ENCODE data around the gene WDFY3.

WDFY3 gene

GRCh38 chr4:84948056-84948455 lies 18.4 kb downstream of the WDFY3 start:
- DNase-seq (ENCODE audit: low read depth in 2 of 2): no peak

- no peak for DNase-seq (ENCODE audit: low read depth in 2 of 2)
Measured at GRCh38 chr4:84944947-84945346, 21.5 kb downstream of the WDFY3 start.

- no peak for DNase-seq (ENCODE audit: low read depth in 2 of 2)
Measured at GRCh38 chr4:84940960-84941359, 25.5 kb downstream of the WDFY3 start.

- DNase-seq (ENCODE audit: low read depth in 2 of 2): no peak
Measured at GRCh38 chr4:84939113-84939512, 27.4 kb downstream of the WDFY3 start.

- no peak for DNase-seq (ENCODE audit: low read depth in 2 of 2)
Measured at GRCh38 chr4:84938316-84938715, 28.2 kb downstream of the WDFY3 start.

GRCh38 chr4:84937381-84937977 lies 29.0 kb downstream of the WDFY3 start:
- DNase-seq (ENCODE audit: low read depth in 2 of 2): no peak

DNA sequence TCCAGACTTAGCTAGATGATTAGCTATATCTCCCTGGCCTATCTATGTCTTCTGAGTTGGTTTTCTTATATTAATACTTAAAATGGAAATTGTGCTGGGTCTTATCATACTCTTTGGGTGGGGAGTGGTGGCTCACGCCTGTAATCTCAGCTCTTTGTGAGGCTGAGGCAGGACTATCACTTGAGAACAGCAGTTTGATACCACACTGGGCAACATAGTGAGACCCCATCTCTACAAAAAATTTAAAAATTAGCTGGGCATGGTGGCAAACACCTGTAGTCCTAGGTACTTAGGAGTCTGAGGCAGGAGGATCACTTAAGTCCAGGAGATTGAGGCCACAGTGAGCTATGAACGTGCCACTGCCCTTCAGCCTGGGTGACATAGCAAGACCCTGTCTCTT lies 30.4 kb downstream of the WDFY3 start:
- DNase-seq (ENCODE audit: low read depth in 2 of 2): no peak

- no peak for DNase-seq (ENCODE audit: low read depth in 2 of 2)
Measured at GRCh38 chr4:84932462-84932861, 34.0 kb downstream of the WDFY3 start.

DNA sequence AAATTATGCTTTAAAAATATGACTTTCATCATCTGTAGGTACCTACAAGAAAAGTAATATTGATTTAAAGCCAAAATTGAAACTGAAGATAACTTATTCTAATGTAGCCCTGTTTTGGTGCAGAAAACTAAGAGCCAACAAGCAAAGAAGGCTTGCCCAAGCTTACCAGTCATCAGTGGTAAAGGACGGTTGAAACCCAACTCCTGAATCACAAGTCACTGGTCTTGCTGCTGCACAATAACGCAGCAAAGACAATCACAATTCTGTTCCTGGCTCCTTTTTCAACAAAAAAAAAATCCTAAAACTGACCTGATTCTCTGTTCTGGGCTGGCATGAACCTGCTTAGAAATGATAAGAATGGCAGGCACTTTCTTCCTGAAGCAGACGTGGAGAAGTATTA lies 34.5 kb downstream of the WDFY3 start:
- DNase-seq (ENCODE audit: low read depth in 2 of 2): no peak

- DNase-seq (ENCODE audit: low read depth in 2 of 2): no peak
Measured at GRCh38 chr4:84931274-84931673, 35.2 kb downstream of the WDFY3 start.

DNA sequence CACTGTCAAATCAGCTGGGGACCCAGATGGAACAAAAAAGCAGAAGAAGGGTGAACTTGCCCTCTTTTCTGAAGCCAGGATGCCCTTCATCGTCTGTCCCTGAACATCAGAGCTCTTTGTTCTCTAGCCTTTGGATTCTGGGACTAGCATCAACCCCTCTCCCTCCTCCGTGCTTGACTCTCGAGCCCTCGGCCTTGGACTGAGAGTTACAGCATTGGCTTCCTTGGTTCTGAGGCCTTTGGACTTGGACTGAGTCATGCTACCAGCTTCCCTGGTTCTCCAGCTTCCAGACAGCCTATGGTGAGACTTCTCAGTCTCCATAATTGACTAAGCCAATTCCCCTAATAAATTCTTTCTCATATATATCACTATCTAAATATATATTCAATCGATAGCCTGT lies 38.4 kb downstream of the WDFY3 start:
- no peak for DNase-seq (ENCODE audit: low read depth in 2 of 2)

DNA sequence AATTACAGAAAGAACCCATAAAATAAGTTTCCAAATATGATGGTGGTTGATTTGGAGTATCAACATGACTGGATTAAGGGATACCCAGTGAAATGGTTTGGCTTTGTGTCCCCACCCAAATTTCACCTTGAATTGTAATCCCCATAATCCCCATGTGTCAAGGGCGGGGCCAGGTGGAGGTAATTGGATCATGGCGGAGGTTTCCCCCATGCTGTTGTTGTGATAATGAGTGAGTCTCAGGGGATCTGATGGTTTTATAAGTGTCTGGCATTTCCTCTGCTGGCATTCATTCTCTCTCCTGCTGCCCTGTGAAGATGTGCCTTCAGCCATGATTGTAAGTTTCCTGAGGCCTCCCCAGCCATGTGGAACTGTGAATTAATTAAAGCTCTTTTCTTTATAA lies 39.1 kb downstream of the WDFY3 start:
- no peak for DNase-seq (ENCODE audit: low read depth in 2 of 2)

DNA sequence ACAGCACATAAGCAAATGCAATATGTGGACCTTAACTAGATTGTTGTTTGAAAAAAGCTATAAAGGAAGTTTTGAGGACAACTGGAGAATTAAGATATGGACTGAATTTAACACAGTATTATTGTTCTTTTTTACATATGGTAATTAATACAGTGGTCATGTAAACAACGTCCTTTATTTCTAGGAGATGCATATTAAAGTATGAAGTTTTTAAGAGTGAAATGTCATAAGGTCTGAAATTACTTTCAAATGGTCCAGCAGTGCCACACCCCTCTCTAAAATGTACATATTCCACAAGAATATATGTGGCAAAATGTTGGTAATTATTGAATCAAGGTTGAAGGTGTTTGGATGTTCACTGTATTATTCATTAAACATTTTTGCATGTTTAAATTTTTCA lies 40.9 kb downstream of the WDFY3 start:
- DNase-seq (ENCODE audit: low read depth in 2 of 2): no peak

- DNase-seq (ENCODE audit: low read depth in 2 of 2): no peak
Measured at GRCh38 chr4:84924434-84924833, 42.1 kb downstream of the WDFY3 start.

DNA sequence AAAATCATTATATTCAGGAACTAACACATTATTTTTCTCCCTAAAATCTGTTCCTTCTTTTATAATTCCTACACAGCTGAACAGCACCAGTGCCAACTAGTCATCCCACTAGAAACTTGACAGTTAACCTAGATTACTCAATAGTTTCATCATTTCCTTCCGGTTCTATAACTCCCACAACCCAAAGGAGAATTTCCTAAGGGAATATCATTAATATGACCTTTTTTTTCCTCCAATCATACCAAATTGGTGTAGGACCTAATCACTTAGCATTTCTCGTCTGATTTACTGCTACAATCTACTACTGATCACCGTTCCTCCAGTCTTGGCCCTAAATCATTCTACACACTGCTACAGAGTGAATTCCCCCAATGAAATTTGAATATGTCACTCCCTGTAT lies 45.9 kb downstream of the WDFY3 start:
- no peak for DNase-seq (ENCODE audit: low read depth in 2 of 2)

GRCh38 chr4:84917869-84918600 lies 48.5 kb downstream of the WDFY3 start:
- DNase-seq (ENCODE audit: low read depth in 2 of 2): no peak

GRCh38 chr4:84917086-84917821 lies 49.2 kb downstream of the WDFY3 start:
- DNase-seq (ENCODE audit: low read depth in 2 of 2): no peak

DNA sequence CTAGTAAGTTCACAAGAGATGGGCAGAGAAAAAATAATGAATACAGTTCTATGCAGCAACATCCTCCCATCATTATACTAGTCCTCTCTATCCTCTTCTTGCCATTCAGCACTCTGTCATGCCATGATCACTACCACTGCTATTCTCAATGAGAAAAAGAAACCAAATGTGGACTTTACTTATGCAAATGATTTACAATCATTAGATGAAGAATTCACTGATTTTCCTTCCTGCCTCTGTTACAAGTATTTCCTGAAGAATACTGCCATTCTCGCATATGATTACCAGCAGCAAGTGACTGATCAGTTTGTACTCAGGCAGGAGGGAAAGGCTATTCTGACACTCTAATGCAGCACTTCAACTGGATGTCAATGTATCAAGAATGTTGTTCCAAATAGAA lies 50.3 kb downstream of the WDFY3 start:
- DNase-seq (ENCODE audit: low read depth in 2 of 2): no peak

GRCh38 chr4:84915396-84915780 lies 51.1 kb downstream of the WDFY3 start:
- DNase-seq (ENCODE audit: low read depth in 2 of 2): no peak

DNA sequence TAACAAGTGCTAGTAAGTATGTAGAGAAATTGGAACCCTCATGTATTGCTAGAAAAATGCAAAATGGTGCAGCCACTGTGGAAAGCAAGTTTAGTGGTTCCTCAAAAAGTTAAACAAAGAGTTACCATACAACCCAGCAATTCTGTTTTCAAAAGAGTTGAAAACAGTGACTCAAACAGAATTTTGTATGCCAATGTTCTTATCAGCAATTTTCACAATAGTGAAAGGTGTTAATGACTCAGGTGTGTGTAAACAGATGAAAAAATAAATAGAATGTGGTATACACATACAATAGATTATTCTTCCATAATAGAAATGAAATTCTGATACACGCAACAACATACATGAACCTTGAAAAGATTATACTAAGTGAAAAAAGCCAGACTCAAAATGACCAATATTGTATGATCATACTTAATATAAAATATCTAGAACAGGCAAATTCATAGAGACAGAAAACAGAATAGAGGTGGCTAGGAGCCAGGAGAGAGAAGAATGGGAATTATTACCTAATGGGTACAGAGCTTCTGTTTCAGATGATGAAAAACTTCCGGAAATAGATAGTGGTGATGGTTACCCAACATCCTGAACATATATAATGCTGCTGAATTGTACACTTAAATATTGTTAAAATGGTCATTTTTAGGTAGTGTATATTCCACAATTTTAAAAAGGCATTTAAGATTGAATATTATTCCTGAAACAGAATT lies 51.6 kb downstream of the WDFY3 start:
- DNase-seq (ENCODE audit: low read depth in 2 of 2): no peak

GRCh38 chr4:84913176-84913575 lies 53.3 kb downstream of the WDFY3 start:
- no peak for DNase-seq (ENCODE audit: low read depth in 2 of 2)

GRCh38 chr4:84912741-84913140 lies 53.7 kb downstream of the WDFY3 start:
- DNase-seq (ENCODE audit: low read depth in 2 of 2): no peak

- no peak for DNase-seq (ENCODE audit: low read depth in 2 of 2)
Measured at GRCh38 chr4:84908876-84909275, 57.6 kb downstream of the WDFY3 start.

Measured in stimulated activated CD8-positive, alpha-beta memory T cell treated with anti-CD3 and anti-CD28 coated beads, Interleukin-7, amount 100 ng/mL, for 1 hour (primary cell).